GM18508 (cell line): ENCODE measurements around the gene PCP2.
A peak's percentile ranks its signal among the peaks of the same experiment; 100 is the strongest.

Experiments
- ATAC-seq: cut with Tn5 transposase; IDR thresholded peaks from one replicate; pipeline ENCODE4 v1.9.1; 2021; ENCODE audit warnings: moderate number of reproducible peaks; ENCODE audit not compliant: insufficient read depth, unreplicated experiment

Gene PCP2

GRCh38 chr19:7640803-7641202 is 7.3 kb upstream of the PCP2 start:
- no peak for ATAC-seq

- no peak for ATAC-seq
These were observed 6.4 kb upstream of the PCP2 start for GRCh38 chr19:7639863-7640348.

GRCh38 chr19:7638802-7639465 is 5.4 kb upstream of the PCP2 start:
- no peak for ATAC-seq

GRCh38 chr19:7637374-7638256 is 4.1 kb upstream of the PCP2 start:
- no peak for ATAC-seq

- ATAC-seq, result no peak
These were observed 3.3 kb upstream of the PCP2 start, which contains the start of gene STXBP2 for GRCh38 chr19:7636691-7637373. Gene STXBP2, plus strand, starts transcription at chr19:7637110. Its CDS starts 40 bp downstream, at chr19:7637150.

GRCh38 chr19:7636317-7636690 is 2.8 kb upstream of the PCP2 start:
- no peak for ATAC-seq

GRCh38 chr19:7635670-7636069 is 2.2 kb upstream of the PCP2 start:
- ATAC-seq, result no peak

- ATAC-seq, result no peak
These were observed 947 bp downstream of the PCP2 start for GRCh38 chr19:7632340-7633203.

GRCh38 chr19:7631577-7631976 is 1.9 kb downstream of the PCP2 start:
- ATAC-seq, result no peak

- ATAC-seq, result peak; percentile 77
These were observed 4.0 kb downstream of the PCP2 start, which contains the start of the genes PET100 and XAB2 for GRCh38 chr19:7629347-7630054. Gene PET100, plus strand, starts transcription at chr19:7629793. Its CDS starts 41 bp downstream, at chr19:7629834. Gene XAB2, minus strand, starts transcription at chr19:7629545. Its CDS starts 18 bp downstream, at chr19:7629527.

- no peak for ATAC-seq
These were observed 4.8 kb downstream of the PCP2 start for GRCh38 chr19:7628589-7629311.

GRCh38 chr19:7627166-7627565 is 6.4 kb downstream of the PCP2 start:
- no peak for ATAC-seq

- ATAC-seq, result no peak
These were observed 7.7 kb downstream of the PCP2 start for GRCh38 chr19:7625763-7626372.

GRCh38 chr19:7624810-7625209 is 8.7 kb downstream of the PCP2 start:
- no peak for ATAC-seq

- no peak for ATAC-seq
These were observed 9.6 kb downstream of the PCP2 start for GRCh38 chr19:7623725-7624603.

- ATAC-seq, result no peak
These were observed 10.4 kb downstream of the PCP2 start for GRCh38 chr19:7622933-7623685.
